GM12878 (cell line): ENCODE results near the gene LEF1. TPM values are rescaled to one million over a fixed set of nuclear protein-coding genes. Genes with fewer than 3 reads are reported as not detected.

ENCODE experiments used
- ATAC-seq: fragments of 200-7000 bp; cut with Tn5 transposase; 3 replicates; pipeline ENCODE4 v1.9.1; 2020; ENCODE audit warnings: mild to moderate bottlenecking, moderate library complexity
- BruUV-seq: library from RNA; stranded (reverse); fragments of 400-500 nt; replicated peaks from 2 replicates; lab custom pipeline; 2021; lab: Mats Ljungman, UMichigan
- CTCF ChIA-PET: fragments of 300-600 bp; sonication (Branson Sonifier 250); formaldehyde crosslinking; extraction: SDS; loops from one replicate; lab custom pipeline; 2021; ENCODE audit warnings: inconsistent platforms; lab: Yijun Ruan, JAX
- POLR2A ChIA-PET: fragments of 350-600 bp; formaldehyde crosslinking; extraction: SDS; loops from one replicate; lab custom pipeline; 2021; ENCODE audit warnings: inconsistent platforms; lab: Charles Lee
- RAD21 ChIA-PET: fragments of 300-600 bp; sonication (Branson Sonifier 250); formaldehyde crosslinking; loops from one replicate; lab custom pipeline; 2023; ENCODE audit warnings: antibody characterized with exemption; ENCODE audit not compliant: unreplicated experiment; lab: Charles Lee
- SMC1A ChIA-PET: fragments of 300-600 bp; sonication (Branson Sonifier 250); formaldehyde crosslinking; loops from one replicate; lab custom pipeline; 2023; ENCODE audit not compliant: unreplicated experiment, uncharacterized antibody; lab: Charles Lee
- DNase-seq: peaks from one replicate; pipeline ENCODE4 v3.0.0-alpha.2; 2011; ENCODE audit warnings: low read depth, low spot score
- FAIRE-seq: peaks from 3 replicates; lab custom pipeline; 2011; peaks lifted over from hg19 to GRCh38; lab: Jason Lieb, UNC
- H2AFZ ChIP-seq: 2 replicates; pipeline ENCODE4 v1.6.0; 2011; ENCODE audit warnings: low read depth, low read length, control low read depth; ENCODE audit not compliant: control insufficient read depth
- H3K27ac ChIP-seq: 2 replicates; pipeline ENCODE4 v1.5.1; 2011; ENCODE audit warnings: control low read depth; ENCODE audit not compliant: control insufficient read depth, insufficient read depth
- H3K27me3 ChIP-seq, 2 experiments: replicated peaks in 1 of 2; 2 replicates each; pipeline versions ENCODE4 v1.6.0 to v1.6.1; 2011; ENCODE audit warnings: low read length in 1 of 2; ENCODE audit not compliant: control insufficient read depth in 2 of 2, insufficient read depth in 2 of 2
- H3K36me3 ChIP-seq, 2 experiments: 2 replicates each; pipeline ENCODE4 v1.5.1; 2011; ENCODE audit warnings: low read length in 1 of 2; ENCODE audit not compliant: control insufficient read depth in 2 of 2, insufficient read depth in 2 of 2
- H3K4me1 ChIP-seq: 2 replicates; pipeline ENCODE4 v1.6.1; 2011; ENCODE audit warnings: mild to moderate bottlenecking, low read length, moderate library complexity, mixed read lengths; ENCODE audit not compliant: control insufficient read depth, insufficient read depth
- H3K4me2 ChIP-seq: 2 replicates; pipeline ENCODE4 v1.6.0; 2011; ENCODE audit warnings: control low read depth; ENCODE audit not compliant: control insufficient read depth, insufficient read depth
- H3K4me3 ChIP-seq: fragments of 200-600 bp; sonication (generic); 2 replicates; pipeline ENCODE4 v1.5.1; 2016
- H3K79me2 ChIP-seq: 2 replicates; pipeline ENCODE4 v1.6.0; 2011; ENCODE audit warnings: low read length; ENCODE audit not compliant: control insufficient read depth, insufficient read depth
- H3K9ac ChIP-seq: 2 replicates; pipeline ENCODE4 v1.8.0; 2011; ENCODE audit warnings: low read length, control low read depth, mixed read lengths; ENCODE audit not compliant: control insufficient read depth, insufficient read depth
- H3K9me3 ChIP-seq: replicated peaks from 3 replicates; pipeline ENCODE4 v1.5.1; 2011; ENCODE audit warnings: mild to moderate bottlenecking, low read length; ENCODE audit not compliant: control insufficient read depth, insufficient read depth
- H4K20me1 ChIP-seq: 2 replicates; pipeline ENCODE4 v1.6.0; 2011; ENCODE audit not compliant: control insufficient read depth, insufficient read depth
- RUNX3 ChIP-seq: IDR thresholded peaks from 2 replicates; pipeline ENCODE4 v1.6.1; 2012; ENCODE audit warnings: low read length, inconsistent platforms
- WGBS: methylation state at CpG from one replicate; pipeline ENCODE4 v1.1.6; 2016; ENCODE audit warnings: low lambda C conversion rate; ENCODE audit not compliant: insufficient replicate concordance, insufficient coverage; ENCODE audit errors: missing lambda C conversion rate; 5-methylcytosine and 5-hydroxymethylcytosine counted together
- in situ Hi-C: fragments of 300-500 bp; cut with MboI; formaldehyde crosslinking; loops from 9 replicates; pipeline ENCODE4 v1.14.3; 2018; ENCODE audit warnings: mixed read lengths
- intact Hi-C: fragments of 100-400 bp; cut with micrococcal nuclease; formaldehyde crosslinking; loops from one replicate; pipeline ENCODE4 v1.14.2; 2022; ENCODE audit not compliant: unreplicated experiment
- polyA plus RNA-seq, 11 experiments: library from polyadenylated mRNA; depleted of rRNA in 4 of 11; unstranded in 6 of 11; stranded (reverse) in 5 of 11; fragments of >200 nt; fragmentation: Nextera tagmentation in 4 of 11; fragmentation: Illumina TruSeq in 1 of 11; extraction: Ambion mirVana in 4 of 11; extraction: Trizol in 1 of 11; gene quantifications; 1 replicate in 1 of 11; 2 replicates in 10 of 11; pipeline versions ENCODE4 v1.2.1 to v1.2.3, GENCODE V29; 2011 to 2016; ENCODE audit warnings: inconsistent platforms in 2 of 11, missing spikeins in 2 of 11, low read depth in 1 of 11
- total RNA-seq, 4 experiments: library from RNA; depleted of rRNA in 3 of 4; stranded (reverse); fragments of >200 nt in 3 of 4; fragmentation: Illumina TruSeq in 1 of 4; extraction: Trizol in 1 of 4; gene quantifications; 2 replicates each; pipeline versions ENCODE4 v1.2.1 to v1.2.3, GENCODE V29; 2013 to 2021
- TF ChIP-seq, protein P1 (sequence below): fragments of 450-650 bp; IDR thresholded peaks from 2 replicates; pipeline ENCODE4 v1.6.1; 2016; ENCODE audit warnings: mild to moderate bottlenecking
- TF ChIP-seq, protein P2 (sequence below): IDR thresholded peaks from 2 replicates; pipeline ENCODE4 v1.6.1; 2011; ENCODE audit warnings: mild to moderate bottlenecking, low read depth, low read length, moderate library complexity; ENCODE audit not compliant: insufficient replicate concordance
- TF ChIP-seq, protein P3 (sequence below): IDR thresholded peaks from 2 replicates; pipeline ENCODE4 v1.6.1; 2011; ENCODE audit warnings: borderline replicate concordance, low read depth, mild to moderate bottlenecking, moderate library complexity, low read length; ENCODE audit not compliant: insufficient read depth, poor library complexity, severe bottlenecking

Gene LEF1
- total and polyA plus RNA-seq, 10 of the 15 experiments (the other 5 are each of a cell fraction or from before 2014, with no cell fraction given), result 10.2 to 38.1 (median 19.5) TPM

DNA sequence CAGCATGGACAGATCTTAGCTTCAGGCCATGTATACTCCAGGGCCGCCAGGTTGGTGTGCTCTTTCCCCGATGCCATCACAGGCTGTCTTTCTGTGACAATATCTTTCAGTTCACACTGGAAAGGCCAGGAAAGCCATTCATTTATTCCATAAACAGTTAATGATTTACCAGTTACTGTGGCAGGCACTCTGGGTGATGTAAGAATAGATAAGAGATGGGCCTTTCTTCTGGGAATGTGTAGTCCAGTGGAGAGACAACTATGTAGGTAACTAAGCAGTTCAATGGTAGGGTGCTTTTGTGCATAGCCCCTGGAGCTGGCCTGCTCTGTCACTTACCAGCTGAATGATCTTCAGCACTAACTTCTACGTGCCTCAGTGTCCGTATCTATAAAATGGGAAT is 46.3 kb upstream of the LEF1 start:
- Histone ChIP-seq H3K36me3 (no peaks in the 10 kb centered on the region), H3K9me3 (no peaks in the 10 kb centered on the region), H3K9ac (no peak overlapping the region), H3K79me2 (no peaks in the 10 kb centered on the region), H3K4me1 (no peaks in the 10 kb centered on the region), H4K20me1 (no peaks in the 10 kb centered on the region), H3K4me2 (no peak overlapping the region), H3K27me3 (no peaks in the 10 kb centered on the region), H3K4me3 (no peak overlapping the region), H3K27ac (no peak overlapping the region), H2AFZ (no peak overlapping the region)
- ATAC-seq (no peak), FAIRE-seq (no peak), DNase-seq (no peak)
- RAD21 ChIA-PET, result no interaction called here
- intact Hi-C loops (no loop called here), in situ Hi-C loops (no loop called here)
- no peak for TF ChIP-seq RUNX3
- TF ChIP-seq, protein P1, sequence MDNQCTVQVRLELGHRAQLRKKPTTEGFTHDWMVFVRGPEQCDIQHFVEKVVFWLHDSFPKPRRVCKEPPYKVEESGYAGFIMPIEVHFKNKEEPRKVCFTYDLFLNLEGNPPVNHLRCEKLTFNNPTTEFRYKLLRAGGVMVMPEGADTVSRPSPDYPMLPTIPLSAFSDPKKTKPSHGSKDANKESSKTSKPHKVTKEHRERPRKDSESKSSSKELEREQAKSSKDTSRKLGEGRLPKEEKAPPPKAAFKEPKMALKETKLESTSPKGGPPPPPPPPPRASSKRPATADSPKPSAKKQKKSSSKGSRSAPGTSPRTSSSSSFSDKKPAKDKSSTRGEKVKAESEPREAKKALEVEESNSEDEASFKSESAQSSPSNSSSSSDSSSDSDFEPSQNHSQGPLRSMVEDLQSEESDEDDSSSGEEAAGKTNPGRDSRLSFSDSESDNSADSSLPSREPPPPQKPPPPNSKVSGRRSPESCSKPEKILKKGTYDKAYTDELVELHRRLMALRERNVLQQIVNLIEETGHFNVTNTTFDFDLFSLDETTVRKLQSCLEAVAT, result no peak
- TF ChIP-seq, protein P2, sequence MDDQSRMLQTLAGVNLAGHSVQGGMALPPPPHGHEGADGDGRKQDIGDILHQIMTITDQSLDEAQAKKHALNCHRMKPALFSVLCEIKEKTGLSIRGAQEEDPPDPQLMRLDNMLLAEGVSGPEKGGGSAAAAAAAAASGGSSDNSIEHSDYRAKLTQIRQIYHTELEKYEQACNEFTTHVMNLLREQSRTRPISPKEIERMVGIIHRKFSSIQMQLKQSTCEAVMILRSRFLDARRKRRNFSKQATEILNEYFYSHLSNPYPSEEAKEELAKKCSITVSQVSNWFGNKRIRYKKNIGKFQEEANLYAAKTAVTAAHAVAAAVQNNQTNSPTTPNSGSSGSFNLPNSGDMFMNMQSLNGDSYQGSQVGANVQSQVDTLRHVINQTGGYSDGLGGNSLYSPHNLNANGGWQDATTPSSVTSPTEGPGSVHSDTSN, result no peak
- TF ChIP-seq, protein P3, sequence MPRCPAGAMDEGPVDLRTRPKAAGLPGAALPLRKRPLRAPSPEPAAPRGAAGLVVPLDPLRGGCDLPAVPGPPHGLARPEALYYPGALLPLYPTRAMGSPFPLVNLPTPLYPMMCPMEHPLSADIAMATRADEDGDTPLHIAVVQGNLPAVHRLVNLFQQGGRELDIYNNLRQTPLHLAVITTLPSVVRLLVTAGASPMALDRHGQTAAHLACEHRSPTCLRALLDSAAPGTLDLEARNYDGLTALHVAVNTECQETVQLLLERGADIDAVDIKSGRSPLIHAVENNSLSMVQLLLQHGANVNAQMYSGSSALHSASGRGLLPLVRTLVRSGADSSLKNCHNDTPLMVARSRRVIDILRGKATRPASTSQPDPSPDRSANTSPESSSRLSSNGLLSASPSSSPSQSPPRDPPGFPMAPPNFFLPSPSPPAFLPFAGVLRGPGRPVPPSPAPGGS, result no peak
- WGBS, result 44% methylated on average over 4 of the region's 4 CpGs
- BruUV-seq, result no TSS peak
- POLR2A ChIA-PET, result no interaction called here
- CTCF ChIA-PET, result no interaction called here
- SMC1A ChIA-PET, result no interaction called here
